Fibroblast of pulmonary artery (primary cell): ENCODE results near the gene POFUT2.
"Not testable (repeated sequence)": the region's sequence is repeated elsewhere in the genome, so short reads cannot be mapped to it uniquely, and the experiment has no call there.

ENCODE experiments used
- DNase-seq: peaks from one replicate; pipeline ENCODE4 v3.0.0-alpha.2; 2010; ENCODE audit warnings: low read depth
- H3K4me3 ChIP-seq: replicated peaks from 2 replicates; pipeline ENCODE4 v1.5.1; 2011; ENCODE audit warnings: low read depth, mild to moderate bottlenecking, control low read depth, low read length, moderate library complexity
- TF ChIP-seq, protein P1 (sequence below): IDR thresholded peaks from 2 replicates; pipeline ENCODE4 v1.5.1; 2011; ENCODE audit warnings: mild to moderate bottlenecking, control low read depth, low read length, inconsistent platforms; ENCODE audit errors: missing control alignments

POFUT2 gene

DNA sequence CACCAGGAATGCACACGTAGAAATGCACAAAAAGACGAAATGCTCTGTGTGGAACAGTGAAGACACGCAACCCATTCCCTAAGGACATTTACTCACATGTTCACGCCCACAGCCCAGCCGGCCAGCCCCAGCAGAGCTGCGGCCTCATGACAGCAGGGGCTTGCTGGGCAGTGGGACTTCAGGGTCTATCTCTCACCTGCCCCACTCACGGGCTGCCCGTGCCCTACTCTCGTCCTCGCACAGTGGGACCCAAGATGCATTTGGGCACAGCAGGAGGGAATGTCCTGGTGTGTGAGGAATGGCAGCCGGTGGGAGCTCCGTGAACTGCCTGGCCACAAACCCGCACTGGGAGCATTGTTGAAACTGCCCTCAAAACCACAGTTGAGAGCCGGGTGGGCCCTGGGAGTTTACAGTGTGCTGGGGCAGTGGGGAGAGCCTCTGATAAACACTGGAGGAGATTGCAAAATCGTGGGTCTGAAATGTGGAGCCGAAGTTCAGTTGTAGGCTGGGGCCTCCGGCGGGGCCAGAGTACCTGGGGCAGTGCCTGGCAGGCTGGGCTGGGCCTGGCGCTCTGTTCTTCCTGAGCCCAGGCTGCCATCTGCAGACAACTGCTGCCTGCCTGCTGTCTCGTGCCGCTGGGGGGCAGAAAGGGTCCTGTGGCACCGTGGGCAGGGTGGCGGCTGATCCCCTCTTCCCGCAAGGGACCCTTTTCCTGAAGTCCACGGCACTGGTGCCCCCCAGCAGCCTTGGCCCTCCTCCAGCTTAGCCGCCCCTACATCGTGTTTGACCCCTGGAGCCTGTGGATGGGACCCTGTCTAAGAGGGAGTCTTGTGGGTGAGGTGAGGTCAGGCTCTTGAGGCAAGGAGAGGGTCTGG, 20.7 kb upstream of the POFUT2 start:
- TF ChIP-seq, protein P1, sequence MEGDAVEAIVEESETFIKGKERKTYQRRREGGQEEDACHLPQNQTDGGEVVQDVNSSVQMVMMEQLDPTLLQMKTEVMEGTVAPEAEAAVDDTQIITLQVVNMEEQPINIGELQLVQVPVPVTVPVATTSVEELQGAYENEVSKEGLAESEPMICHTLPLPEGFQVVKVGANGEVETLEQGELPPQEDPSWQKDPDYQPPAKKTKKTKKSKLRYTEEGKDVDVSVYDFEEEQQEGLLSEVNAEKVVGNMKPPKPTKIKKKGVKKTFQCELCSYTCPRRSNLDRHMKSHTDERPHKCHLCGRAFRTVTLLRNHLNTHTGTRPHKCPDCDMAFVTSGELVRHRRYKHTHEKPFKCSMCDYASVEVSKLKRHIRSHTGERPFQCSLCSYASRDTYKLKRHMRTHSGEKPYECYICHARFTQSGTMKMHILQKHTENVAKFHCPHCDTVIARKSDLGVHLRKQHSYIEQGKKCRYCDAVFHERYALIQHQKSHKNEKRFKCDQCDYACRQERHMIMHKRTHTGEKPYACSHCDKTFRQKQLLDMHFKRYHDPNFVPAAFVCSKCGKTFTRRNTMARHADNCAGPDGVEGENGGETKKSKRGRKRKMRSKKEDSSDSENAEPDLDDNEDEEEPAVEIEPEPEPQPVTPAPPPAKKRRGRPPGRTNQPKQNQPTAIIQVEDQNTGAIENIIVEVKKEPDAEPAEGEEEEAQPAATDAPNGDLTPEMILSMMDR, result no peak
- no peak overlapping the region for H3K4me3 ChIP-seq
- DNase-seq, result peak; percentile 74

DNA sequence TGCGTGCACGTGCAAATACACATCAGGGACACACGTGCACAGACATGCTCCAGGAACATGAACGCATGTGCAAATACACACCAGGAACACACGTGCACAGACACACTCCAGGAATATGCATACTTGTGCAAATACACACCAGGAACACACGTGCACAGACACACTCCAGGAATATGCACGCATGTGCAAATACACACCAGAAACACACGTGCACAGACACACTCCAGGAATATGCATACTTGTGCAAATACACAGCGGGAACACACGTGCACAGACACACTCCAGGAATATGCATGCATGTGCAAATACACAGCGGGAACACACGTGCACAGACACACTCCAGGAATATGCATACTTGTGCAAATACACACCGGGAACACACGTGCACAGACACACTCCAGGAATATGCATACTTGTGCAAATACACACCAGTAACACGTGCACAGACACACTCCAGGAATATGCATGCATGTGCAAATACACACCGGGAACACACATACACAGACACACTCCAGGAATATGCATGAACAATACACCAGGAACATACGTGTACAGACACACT, 20.0 kb upstream of the POFUT2 start:
- H3K4me3 ChIP-seq, result not testable (repeated sequence)

DNA sequence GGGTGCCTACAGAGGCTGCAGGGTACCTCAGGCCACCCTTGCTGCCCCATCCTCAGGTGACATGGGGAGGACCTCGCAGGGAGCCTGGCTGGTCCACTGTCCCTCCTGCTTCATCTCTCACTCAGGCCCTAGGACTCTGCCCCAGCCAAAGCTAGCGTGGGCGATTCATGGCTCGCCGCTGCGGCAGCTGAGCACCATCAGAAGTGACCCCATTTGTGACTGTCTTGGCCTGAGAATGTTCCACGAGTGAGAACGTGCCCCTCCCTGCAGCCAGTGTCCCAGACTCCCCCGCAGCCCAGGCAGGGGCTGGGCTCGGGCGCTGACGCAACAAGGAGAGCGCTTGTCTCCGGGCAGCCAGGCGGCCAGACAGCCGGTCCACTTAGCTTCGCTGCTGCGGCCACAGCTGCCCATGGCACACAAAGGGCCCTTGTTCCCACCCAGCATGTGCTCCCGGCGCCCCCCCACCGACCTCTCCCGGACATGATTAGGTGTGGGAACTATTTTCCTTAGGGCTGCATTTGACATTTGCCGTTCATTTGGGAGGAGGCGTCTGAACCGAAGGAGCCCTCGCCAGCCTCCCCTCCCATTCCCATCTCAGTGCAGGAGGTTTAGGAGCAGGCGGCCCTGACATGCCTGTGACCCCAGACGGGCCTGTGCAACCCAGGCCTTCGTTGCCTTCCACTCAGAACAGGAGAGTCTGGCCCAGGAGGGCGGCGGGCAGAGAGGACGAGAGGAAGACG, 19.3 kb upstream of the POFUT2 start:
- TF ChIP-seq, protein P1, result no peak
- no peak overlapping the region for H3K4me3 ChIP-seq
- DNase-seq, result peak; percentile 96

More for the DNA sequence above, 20.0 kb upstream of the POFUT2 start:
- not testable (repeated sequence) for DNase-seq

DNA sequence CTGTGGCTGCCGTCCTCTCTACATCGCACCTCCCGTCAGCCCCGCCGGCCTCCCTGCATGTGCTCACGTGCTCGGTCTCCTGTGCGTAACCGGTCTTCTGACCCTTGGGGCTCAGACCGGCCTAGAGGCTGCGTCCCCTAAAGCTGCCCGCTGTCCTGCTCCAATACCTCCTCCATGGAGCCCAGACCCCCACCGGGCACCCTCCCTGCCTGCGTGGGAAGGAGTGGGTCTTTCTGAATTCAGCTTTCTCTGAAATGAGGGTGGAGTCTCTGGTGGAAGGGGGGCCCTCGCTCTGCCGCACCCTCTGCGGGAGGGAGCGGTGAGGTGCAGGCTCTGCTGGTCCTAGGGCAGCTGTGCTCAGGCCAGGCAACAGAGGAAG, 18.7 kb upstream of the POFUT2 start:
- no peak overlapping the region for H3K4me3 ChIP-seq
- TF ChIP-seq, protein P1, result no peak
- DNase-seq, result no peak

DNA sequence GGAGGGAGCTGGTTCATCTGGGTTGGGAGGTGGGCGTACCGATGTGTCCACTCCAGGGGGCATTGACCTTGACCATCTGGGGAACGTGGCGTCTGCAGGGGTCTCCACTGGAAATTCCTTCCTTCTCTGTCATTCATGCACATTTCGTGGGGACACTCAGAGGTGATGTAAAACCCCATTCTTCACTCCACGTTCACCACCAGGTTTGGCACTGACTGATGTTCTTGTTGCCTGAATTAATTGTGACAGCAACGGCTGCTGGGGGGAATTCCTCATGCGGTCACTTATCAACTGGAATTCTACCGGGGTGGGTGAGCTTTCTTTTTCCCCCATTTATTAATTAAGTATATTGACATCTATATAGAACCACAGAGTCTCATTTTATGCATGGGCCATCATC, 18.1 kb upstream of the POFUT2 start:
- H3K4me3 ChIP-seq, result no peak overlapping the region
- no peak for DNase-seq
- TF ChIP-seq, protein P1, result no peak

DNA sequence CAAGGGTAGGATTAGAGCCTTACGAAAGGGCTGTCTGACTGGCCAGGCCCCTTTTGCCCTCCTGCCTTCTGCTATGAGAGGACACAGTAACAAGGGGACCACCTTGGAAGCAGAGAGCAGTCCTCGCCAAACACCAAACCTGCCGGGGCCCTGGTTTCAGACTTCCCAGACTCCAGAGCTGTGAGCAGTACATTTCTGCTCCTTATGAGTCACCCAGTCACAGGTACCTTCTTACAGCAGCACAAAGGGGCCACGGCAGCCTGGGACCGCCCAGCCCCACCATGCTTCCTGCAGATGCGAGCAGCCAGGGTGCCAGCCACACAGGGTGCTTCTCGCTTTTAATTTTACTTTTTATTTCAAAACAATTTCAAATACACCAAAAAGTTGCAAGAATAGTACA, 17.2 kb upstream of the POFUT2 start:
- no peak for DNase-seq
- TF ChIP-seq, protein P1, result no peak
- H3K4me3 ChIP-seq, result no peak overlapping the region

DNA sequence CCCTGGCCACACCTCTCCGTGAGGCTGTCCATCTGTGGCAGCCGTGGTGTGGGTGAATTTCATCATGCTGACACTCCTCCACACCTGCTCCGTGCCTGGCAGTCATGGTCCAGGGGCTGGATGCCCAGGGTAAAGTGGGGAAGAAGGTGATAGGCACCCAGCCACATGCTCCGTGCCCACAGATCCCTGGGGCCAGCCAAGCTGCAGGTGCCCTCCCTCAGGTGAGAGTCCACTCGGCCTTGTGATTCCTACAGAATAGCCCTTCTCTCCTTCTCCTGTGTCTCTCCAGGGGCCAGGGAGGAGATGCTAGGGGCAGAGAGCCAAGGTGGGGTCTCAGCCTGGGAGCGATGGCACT, 16.8 kb upstream of the POFUT2 start:
- TF ChIP-seq, protein P1, result no peak
- no peak overlapping the region for H3K4me3 ChIP-seq
- DNase-seq, result no peak
